CD4-positive, alpha-beta T cell treated with Interleukin-6 at 100 ng/mL for 8 hours (primary cell): ENCODE measurements around the gene HS3ST6.
A peak's percentile ranks its signal among the peaks of the same experiment; 100 is the strongest.
"Not testable (repeated sequence)": the region's sequence is repeated elsewhere in the genome, so short reads cannot be mapped to it uniquely, and the experiment has no call there.

Experiments
- DNase-seq: peaks from one replicate; pipeline ENCODE4 v3.0.0-alpha.2; 2020; ENCODE audit warnings: mixed read lengths, low spot score

Gene HS3ST6

DNA sequence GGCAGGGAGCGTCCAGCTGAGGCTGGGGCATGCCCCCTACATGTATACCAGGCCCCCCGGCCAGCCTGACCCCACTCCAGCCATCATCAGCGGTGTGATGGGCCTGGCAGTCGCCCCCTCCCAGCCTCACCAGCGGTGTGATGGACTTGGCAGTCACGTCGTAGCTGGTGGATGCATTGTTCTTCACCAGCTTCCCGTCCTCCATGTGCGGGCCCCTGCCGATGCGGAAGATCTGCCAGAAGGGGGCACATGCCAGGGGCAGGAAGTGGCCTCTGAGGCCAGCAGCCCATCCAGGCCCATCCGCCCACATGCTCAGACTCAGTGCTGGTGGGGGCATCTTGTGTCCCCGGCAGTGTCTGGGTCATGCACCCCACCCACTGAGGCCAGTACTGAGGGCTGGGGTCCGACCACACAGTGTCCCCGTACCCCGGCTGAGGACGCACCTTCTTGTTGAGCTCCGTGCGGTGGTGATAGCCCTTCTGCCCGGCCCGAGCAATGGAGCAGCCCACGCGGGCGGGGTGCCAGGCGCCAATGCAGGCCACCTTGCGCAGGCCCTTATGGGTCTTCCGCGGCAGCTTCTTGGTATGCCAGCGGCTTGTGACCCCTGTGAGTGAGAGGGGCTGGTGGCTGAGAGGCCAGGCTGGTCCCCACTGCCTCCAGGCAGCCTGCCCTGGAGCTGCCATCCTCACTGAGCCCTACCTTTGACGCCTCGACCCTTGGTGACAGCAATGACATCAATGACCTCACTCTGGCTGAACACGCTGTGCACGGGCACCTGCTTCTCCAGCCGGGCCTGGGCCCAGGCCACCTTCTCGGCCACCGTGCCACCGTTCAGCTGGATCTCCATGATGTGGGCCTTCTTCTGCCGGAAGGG lies 28.5 kb upstream of the HS3ST6 start:
- no peak for DNase-seq

GRCh38 chr16:1945559-1946391 lies 27.6 kb upstream of the HS3ST6 start:
- no peak for DNase-seq

DNA sequence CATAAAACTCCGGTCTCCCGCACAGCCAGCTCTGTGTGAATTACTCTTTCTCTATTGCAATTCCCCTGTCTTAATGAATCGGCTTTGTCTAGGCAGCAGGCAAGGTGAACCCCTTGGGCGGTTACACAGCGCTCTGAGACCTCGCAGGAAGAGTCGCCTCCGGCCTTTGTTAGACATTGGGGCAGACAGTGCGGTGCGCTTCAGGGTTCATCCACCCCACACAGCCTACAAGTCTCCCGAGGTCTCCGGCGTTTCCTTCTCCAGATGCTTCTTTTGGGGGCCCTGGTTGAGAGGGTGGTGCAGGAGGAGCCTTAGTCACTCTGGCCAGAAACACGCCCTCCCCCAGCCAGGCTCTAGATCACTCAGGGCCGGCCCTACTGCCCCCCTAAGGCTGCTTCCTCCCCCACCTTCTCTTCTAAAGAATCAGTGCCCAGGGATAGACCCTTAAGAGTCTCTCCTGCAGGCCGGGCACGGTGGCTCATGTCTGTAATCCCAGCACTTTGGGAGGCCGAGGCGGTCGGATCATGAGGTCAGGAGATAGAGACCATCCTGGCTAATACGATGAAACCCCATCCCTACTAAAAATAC lies 26.5 kb upstream of the HS3ST6 start:
- no peak for DNase-seq

- DNase-seq = peak; percentile 99
Measured at GRCh38 chr16:1942810-1943726, 24.9 kb upstream of the HS3ST6 start, which contains the start of gene MSRB1. MSRB1 (minus strand) TSS chr16:1943199; CDS start chr16:1943156, 43 bp downstream.

DNA sequence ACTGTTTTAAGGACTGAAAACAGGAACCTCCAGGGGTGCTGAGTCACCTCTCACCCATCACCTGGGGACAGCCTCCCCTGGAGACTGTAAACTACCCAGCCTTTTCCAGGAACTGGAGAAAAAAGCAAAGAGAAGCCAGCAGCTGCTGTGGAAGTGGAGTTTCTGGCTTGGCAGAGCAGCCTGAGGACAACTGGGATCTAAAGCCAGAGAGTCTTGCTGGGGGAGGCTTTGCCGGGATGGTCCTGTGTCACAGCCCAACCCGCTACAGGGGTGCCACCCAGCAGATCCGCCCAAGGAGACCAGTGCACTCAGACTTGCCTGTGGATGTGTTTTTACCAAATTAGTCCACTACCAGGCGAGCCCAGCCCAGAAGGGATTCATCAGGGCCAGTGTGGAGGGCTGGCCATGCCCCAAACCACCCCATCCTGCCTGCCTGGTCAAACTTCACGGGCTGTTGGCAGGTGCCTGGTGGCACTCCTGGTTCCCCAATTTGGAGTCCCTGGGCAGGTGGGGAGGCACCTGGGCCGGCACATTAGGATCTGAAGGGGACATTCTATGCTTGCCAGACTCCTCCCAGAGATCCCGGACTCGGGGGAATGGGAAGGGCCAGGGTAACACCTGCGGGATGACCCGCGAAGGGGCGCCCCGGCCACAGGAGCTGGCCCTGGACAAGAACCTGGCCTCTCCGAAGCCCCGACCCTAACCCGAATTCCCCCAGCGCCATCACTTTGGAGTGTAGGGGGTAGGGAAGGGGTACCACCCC lies 24.0 kb upstream of the HS3ST6 start:
- no peak for DNase-seq

GRCh38 chr16:1941162-1942046 lies 23.2 kb upstream of the HS3ST6 start:
- DNase-seq = no peak

- no peak for DNase-seq
Measured at GRCh38 chr16:1940273-1941161, 22.3 kb upstream of the HS3ST6 start.

- not testable (repeated sequence) for DNase-seq
Measured at GRCh38 chr16:1939833-1940232, 21.6 kb upstream of the HS3ST6 start.

DNA sequence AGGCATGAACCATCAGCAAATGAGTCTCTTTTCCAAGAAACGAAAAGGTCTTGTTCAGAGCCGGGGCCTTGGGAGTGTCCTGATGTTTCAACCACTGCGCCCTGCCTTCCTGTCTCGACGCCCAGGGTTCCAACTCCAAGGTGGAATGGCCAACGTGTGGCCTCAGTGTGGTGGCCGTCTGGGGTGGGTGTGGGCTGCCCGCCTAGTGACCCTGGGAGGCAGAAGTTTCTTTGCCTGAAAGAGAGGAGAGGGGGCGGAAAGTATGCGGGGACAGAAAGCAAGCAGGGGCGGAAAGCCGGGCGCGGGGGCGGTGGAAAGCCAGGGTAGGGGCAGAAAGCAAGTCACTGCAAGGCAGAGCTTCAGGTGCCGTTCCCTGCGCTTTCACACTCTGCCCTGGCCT lies 20.7 kb upstream of the HS3ST6 start:
- DNase-seq = no peak

GRCh38 chr16:1938316-1938715 lies 20.1 kb upstream of the HS3ST6 start:
- DNase-seq = no peak

GRCh38 chr16:1936945-1937479 lies 18.8 kb upstream of the HS3ST6 start:
- DNase-seq = no peak

DNA sequence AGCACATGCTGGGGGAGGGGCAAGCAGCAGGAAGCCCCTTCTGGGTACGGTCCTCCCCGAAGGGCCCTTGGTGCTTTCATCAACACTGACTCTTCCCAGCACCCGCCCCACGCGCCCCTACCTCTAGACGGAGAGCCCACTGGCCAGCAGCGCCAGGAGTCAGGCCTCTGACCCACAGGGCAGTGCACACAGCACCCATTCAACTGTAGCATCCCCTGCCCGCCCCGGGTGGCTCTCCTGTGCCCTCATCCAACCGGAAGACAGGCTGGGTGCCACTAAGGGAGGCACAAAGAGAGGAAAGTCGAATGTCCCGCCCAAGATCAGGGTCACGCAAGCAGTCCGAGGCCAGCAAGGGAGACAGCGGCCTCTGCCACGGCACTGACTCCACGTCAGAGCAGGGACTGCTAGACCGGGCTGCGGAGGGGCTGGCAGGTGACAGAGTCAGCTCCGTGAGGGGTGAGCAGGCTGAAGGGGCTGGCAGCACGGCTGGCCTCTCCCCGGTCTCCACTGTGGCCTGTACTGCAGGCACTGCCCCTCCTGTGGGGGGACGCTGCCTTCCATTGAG lies 15.0 kb upstream of the HS3ST6 start:
- DNase-seq = no peak

GRCh38 chr16:1932050-1933028 lies 14.1 kb upstream of the HS3ST6 start:
- DNase-seq = no peak

DNA sequence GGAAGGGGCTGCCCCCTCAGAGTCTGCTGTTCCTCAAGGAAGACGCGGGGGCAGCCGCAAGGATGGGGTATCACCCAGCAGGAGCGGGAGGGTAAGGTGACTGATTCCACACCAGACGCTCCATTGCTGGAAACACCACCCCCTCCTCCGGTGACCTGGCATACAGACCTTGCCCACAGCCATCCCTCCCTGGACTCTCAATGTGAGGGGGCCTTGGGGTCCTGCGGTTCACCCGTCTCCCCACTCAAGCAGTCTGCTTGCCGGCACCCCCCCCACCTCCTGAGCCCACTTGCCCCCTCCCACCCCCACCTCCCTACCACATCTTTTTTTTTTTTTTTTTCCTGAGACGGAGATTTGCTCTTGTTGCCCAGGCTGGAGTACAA lies 12.1 kb upstream of the HS3ST6 start:
- no peak for DNase-seq

GRCh38 chr16:1929578-1930337 lies 11.5 kb upstream of the HS3ST6 start:
- peak; percentile 89 for DNase-seq

DNA sequence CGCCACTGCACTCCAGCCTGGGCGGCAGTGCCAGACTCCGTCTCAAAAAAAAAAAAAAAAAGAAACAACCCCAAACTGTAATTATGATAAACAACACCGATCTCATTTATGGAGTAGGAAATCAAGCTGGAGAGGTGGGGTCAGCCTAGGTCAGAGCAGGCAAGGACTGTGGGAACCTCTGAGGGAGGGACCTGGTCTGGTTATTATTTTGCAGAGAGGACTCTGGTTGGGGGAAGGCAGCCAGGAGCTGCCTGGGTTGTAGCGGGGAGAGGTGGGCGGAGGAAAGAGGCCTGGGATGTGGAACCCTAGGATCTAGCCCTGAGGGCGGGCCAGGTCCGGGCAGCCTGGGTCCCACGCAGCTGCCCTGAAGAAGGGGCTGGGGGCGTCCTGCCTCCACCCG lies 10.9 kb upstream of the HS3ST6 start:
- no peak for DNase-seq
